Thyroid gland (tissue), 4 donors: ENCODE measurements around the gene ADGRF3.

ENCODE experiments used
- POLR2A ChIP-seq, 2 donors: fragments of 450-650 bp; IDR thresholded peaks; one replicate each; pipeline ENCODE4 v1.6.1; 2017; ENCODE audit warnings: antibody characterized with exemption in 2 of 2, mild to moderate bottlenecking in 2 of 2, moderate library complexity in 1 of 2
- TF ChIP-seq, protein P1 (sequence below), 6 experiments: fragments of 200-600 bp in 3 of 6; fragments of 450-650 bp in 3 of 6; sonication (generic) in 3 of 6; IDR thresholded peaks; one replicate each; pipeline ENCODE4 v1.5.1; 2016 to 2019; ENCODE audit warnings: antibody characterized with exemption in 6 of 6, mild to moderate bottlenecking in 2 of 6, inconsistent platforms in 1 of 6, moderate library complexity in 1 of 6

- TF ChIP-seq POLR2A (IDR thresholded peaks at IDR 0.05), result no peak
- TF ChIP-seq, protein P1, sequence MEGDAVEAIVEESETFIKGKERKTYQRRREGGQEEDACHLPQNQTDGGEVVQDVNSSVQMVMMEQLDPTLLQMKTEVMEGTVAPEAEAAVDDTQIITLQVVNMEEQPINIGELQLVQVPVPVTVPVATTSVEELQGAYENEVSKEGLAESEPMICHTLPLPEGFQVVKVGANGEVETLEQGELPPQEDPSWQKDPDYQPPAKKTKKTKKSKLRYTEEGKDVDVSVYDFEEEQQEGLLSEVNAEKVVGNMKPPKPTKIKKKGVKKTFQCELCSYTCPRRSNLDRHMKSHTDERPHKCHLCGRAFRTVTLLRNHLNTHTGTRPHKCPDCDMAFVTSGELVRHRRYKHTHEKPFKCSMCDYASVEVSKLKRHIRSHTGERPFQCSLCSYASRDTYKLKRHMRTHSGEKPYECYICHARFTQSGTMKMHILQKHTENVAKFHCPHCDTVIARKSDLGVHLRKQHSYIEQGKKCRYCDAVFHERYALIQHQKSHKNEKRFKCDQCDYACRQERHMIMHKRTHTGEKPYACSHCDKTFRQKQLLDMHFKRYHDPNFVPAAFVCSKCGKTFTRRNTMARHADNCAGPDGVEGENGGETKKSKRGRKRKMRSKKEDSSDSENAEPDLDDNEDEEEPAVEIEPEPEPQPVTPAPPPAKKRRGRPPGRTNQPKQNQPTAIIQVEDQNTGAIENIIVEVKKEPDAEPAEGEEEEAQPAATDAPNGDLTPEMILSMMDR (IDR thresholded peaks at IDR 0.05), result no peak
These were observed 13.3 kb downstream of the ADGRF3 start for GRCh38 chr2:26333293-26333692.
